Endometrium (tissue), 2 donors: Measurements from ENCODE around the gene NEK1.
A peak's percentile ranks its signal among the peaks of the same experiment; 100 is the strongest.
"Not testable (repeated sequence)": the region's sequence is repeated elsewhere in the genome, so short reads cannot be mapped to it uniquely, and the experiment has no call there.

Experiments used
- FAIRE-seq: peaks from 2 replicates; lab custom pipeline; 2012; peaks lifted over from hg19 to GRCh38; lab: Jason Lieb, UNC
- donor health status: control.
- donor health status: control.

Gene NEK1

DNA sequence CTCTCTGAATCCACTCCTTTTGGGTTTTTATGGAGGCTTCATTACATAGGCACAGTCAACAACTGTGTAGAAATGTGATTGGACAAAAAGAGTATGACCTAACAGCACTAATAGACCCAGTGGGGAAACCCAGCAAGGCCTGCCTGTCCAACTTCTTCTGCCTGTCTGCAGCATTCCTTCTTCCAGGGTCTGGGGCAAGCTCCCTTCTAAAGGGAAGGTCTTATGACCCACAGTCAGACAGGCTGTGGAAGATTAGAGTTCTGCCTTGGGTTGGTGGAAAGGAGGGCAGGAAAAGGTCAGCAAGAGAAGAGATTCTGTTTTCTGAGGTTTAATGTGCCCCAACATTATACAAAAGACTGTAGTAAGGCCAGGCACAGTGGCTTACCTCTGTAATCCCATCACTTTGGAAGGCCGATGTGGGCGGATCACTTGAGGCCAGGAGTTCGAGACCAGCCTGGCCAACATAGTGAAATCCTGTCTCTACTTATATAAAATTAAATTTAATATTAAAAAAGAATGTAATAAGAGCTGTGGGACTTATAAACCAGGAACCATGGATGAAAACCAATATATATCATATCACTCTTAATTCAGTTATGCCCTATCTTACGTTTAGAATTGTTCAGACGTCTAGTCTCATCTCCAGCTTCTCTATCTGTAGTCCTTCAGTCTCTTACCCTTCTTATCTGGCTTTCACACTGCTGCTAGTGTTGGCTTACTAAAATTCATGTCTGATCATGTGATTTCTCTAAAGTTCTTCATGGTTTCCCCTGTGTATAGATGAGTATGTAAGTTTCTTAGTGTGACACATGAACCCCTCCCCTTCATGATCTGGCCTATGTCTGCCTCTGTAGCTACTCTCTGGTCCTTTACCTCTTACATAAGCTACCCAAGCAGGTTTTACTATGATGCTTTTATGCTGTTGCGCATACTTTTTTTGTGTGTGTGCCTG is 14.2 kb upstream of the NEK1 start:
- FAIRE-seq = no peak

DNA sequence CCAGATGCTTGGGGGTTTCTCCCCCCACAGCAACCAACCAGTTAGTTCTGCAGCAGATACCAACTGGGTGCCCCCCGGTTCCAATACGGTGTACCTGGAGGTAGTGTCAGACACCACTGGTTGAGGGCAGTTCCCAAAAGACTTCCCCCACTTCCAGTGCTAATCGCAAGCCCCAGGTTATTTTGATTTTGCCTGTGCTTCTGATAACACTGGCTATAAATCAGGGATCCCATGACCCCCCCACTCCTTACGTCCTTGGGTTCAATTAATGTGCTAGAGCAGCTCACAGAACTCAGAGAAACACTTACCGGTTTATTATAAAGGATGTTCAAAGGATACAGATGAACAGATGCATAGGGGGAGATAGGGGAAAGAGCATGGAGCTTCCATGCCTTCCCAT is 13.5 kb upstream of the NEK1 start:
- FAIRE-seq = no peak

DNA sequence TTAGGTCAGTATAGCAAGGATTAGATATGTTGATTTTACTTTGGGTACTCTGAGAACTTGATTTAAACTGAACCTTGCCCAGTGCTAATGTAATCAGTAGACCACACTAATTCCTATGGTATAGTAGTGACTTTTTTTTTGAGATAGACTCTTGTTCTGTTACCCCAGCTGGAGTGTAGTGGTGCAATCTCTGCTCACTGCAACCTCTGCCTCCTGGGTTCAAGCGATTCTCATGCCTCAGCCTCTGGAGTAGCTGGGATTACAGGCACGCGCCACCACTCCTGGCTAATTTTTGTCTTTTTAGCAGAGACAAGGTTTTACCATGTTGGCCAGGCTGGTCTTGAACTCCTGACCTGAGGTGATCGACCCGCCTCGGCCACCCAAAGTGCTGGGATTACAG is 11.6 kb upstream of the NEK1 start:
- not testable (repeated sequence) for FAIRE-seq

DNA sequence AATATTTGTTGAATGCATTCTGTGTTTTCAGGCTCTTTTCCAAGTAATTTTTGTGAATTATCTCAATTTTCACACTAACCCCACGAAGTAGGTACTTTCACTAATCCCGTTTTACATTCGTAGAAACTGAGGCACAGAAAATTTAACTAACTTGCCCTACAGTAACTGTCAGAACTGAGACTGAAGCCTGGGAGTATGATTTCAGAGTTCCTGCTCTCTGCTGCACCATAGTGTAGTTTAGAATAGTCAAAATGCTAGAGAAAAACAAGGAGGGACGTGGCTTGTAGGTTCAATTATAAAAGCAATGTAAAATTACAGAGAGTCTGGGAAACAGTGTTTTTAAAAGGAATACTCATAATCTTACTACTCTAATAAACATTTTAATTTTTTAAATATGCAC is 10.2 kb upstream of the NEK1 start:
- FAIRE-seq = no peak

DNA sequence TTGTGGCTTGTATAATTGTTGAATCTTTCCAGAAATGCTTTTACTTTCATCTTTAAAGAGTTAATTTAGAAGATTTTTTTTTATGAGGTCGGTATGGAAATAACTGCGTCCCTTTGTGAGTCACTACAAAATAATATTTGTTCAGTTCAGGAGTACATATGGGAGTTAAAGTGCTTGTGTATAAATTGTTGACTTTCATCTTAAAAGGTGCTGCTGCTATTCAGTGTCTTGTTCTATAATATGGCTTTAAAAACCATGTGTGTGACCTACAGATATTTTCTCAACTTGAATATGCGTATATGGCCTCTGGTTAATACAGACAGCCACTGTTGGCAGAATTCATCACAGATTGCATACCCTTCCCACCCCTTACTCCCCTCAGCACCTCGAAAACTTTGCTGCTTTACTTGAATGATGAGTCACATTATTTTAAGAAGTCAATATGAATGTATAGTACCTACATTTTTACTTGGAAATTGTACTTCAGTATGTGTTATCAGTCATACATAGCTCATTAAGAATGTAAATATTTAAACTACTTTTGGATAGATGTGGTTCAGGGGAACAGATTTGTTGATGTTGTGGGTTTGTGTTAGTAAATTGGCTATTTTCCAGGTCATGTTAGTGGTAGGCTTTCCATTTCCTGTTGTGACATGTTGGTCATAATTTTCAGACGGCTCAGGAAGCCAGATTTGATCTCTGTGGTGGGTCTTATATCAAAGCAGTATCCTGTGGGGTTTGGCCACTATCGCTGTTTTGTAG is 9.5 kb upstream of the NEK1 start:
- no peak for FAIRE-seq

DNA sequence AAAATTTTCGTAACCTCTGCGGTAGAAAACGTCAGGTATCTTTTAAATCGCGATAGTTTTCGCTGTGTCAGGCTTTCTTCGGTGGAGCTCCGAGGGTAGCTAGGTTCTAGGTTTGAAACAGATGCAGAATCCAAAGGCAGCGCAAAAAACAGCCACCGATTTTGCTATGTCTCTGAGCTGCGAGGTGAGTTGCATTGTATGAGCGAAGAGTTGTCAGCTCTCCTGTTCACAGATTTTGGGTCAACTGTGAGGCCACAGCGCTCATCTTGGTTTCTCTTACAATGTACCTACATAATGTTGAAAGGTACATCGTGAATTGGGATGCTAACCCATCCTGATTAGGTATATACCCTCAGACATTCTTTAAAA is 8.5 kb upstream of the NEK1 start:
- FAIRE-seq = no peak

DNA sequence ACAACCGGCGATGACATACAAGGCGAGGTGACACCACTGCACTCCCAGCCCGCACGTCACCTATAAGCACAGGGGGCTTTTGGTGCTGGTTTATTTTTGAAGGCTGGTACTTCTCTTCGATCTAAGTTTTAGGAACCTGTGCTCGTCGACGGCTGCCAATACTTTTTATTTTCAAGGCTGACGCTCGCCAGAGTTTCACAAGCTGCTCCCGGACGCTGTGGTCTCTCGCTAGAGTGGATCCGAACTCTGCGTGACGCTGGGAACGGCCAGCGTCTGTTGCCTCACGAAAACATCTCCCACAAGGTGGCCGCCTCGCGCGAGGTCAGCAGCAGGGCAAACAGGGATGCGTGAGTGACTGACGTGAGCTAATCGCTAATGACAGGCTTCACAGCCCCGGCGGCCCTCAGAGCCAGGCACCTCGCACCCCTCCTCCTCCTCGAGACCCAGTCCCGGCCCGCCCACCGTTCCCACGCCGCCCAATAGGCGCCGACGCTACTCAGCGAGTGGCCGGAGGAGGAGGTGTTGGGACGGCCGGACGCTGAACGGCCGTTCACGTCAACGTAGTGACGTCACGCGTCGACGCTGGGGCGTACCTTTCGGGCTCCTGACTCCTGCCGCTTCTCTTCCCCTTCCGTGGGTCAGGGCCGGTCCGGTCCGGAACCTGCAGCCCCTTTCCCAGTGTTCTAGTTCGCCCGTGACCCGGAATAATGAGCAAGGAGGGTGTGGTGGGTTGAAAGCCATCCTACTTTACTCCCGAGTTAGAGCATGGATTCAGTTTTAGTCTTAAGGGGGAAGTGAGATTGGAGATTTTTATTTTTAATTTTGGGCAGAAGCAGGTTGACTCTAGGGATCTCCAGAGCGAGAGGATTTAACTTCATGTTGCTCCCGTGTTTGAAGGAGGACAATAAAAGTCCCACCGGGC is 7.8 kb upstream of the NEK1 start, which contains the start of gene CLCN3:
TSS of gene CLCN3 (plus strand) at position 621 of the 922 bp plus-strand sequence. CDS start 15,351 bp downstream, outside the sequence.
- peak; percentile 93 for FAIRE-seq

DNA sequence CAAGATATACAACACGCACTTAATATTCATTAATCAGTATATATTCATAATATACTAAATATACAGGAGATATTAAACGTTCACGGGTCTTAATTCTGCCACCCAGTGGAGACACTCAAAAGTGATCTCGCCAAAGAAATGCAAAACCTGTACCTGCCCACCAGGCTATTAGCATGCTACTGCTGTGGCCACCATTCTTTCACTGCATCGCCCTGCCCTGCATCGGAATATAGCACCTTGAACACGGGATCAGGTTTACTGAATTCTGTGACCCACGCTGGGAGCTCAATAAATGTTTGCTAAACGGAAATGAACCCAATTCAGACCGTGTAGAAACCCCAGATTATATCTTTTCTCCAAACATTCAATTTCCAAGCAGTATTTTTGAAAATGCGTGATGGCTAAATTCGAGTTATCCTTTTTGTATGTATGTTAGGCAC is 7.2 kb upstream of the NEK1 start:
- no peak for FAIRE-seq

DNA sequence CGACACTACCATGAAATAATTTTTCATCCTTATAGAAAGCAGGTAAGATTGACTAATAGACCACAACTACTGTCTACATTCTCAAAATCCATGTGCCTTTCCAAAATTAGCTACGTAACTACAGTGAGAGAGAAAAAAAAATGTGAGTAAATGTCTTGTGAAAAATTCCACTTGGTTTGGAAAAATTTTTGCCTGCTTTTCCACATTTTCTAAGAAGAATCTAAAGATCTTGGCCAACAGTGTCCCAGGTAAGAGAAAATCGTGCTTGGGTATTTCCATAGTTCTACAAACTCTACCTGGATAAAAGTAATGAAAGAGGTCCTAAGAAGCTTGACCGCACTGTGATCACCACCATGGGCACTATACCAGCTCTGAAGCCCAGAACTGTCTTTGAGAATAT is 6.6 kb upstream of the NEK1 start:
- FAIRE-seq = no peak

DNA sequence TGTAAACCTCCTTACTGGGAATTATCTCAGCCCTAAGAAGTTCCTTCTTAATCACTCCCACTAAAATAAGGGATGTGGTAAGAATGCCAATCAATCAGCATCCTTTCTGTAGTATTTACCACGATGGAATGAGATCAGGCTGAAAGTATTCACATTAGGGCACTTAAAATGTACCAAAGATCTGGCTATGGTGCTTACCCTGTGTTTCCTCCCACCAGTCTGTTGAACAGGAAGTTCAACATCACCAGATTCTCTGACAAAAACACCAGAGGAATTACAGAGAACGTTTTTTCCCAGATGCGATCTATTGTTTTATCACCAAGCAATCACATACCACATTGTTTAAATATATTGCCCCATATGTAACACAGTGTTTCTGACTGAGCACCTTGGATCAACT is 5.9 kb upstream of the NEK1 start:
- no peak for FAIRE-seq

DNA sequence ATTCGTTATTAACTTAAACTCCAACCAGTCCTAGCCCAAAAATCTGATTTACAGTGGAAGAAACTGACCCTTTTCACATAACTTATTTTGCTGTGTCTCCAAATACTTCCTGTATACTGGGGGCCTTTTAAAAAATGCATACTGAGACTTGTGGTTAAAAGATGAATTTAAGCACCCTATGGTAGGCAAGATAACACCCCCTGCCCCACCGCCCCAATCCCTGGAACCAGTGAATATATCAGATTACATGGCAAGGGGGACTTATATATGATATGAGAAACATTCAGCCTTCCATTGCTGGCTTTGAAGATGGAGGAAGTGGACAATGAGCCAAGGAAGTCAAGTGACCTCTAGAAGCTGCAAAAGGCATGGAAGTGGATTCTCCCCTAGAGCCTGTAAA is 4.9 kb upstream of the NEK1 start:
- no peak for FAIRE-seq

DNA sequence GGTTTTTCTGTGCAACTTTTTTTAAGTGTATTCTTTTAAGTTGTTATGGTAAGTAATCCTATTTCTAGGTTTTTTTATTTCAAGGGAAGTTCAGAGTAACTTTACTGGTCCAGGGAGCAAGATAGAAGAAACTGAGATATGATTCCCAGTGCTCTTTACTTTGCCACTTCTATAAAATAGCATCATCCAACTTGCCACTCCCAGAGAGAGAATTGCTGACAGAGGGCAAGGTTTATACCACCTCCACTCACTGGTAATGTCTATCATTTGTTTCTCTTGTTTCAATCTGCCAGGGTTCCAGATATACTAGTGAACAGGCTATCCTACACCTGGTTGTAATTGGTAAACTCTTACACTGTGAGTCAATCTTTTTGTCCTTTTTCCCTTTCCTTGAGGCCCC is 4.5 kb upstream of the NEK1 start:
- FAIRE-seq = no peak

DNA sequence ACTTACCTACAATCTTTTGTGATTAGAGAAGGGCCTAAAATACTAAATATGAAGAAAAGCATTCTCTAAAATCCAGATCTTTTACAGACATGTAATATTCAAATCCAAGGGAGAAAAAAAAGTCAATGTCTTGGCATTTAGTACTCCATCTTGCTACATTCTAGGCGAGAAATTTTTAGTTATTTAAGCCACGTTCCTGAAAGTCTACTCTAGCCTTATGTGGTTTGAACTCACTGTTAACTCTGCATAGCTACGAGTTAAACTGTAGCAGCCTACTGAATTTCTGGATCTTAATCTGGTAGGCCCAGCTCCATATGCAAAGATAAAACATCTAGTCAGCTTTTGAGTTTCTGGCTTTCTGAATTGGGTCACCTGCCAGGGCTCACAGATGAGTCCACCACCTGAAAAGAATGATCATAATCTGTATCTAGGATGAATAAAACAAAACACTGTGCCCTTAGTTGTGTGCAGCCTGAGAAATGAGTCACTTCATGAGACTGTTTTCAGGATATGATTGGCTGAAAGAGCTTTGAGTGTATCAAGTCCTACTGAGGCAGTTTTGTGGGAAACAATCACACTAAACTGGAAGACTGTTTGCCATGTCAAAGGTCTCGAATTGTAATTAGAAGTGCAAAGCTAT is 3.2 kb upstream of the NEK1 start:
- FAIRE-seq = no peak

DNA sequence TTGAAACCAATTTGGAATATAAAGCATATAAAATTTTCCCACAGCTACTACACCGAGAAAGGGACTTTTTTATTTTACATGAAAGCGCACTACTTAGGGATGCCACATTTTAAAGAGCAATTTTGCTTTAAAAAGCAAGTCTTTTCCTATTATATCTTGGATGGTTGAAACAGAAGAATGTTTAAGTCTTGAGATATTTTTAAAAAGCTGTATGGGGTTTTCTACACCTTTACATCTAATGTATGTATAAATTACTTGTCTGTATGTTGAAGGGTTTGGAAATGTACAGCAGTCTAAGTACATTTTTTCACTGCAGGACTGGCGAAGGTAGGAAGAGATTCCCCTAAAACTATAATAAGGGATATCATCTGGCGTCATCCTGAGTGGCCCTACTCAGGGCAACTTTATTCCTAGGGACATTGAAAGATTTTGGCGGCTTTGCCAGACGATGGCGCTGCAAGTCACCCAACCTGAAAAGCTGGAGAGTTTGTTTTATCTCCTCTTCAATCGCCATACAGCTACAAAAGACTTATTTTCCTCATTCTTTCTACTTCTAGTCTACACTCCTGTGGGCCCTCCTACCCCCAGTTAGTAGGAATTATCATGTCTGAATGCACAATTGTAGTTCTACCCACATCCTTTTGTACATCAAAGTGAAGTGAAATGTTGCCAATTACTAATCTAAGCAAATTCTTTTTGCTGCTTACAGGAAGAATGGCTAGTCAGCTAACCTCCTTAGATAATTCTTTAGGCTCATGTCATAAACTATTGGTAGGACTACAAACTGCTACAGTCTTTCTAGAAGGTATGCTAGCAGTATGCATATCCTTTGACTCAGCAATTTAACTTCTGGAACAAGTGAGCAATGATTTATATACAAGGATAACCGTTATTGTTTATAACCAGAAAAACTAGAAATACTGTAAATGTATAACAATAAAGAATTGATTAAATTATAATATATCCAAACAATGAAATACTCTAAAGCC is 782 bp upstream of the NEK1 start:
- no peak for FAIRE-seq

DNA sequence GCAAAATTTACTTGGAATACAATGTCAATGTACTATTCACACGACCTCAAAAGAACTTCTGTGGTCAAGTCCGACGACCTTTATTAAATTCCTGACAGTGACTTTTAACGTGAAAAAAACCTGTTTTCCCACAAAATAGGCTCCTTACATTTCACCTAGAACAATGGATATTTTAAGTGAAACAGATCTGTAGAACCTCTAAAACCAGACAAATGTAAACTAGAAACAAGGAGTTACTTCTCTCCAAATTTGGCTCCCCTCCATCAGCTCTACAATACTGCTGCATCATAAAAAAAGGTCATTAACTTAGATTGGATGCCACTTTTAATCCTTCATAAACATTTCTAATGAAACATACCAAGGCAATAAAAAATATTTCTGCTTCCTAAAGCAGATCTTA is 1.2 kb downstream of the NEK1 start:
- FAIRE-seq = no peak

DNA sequence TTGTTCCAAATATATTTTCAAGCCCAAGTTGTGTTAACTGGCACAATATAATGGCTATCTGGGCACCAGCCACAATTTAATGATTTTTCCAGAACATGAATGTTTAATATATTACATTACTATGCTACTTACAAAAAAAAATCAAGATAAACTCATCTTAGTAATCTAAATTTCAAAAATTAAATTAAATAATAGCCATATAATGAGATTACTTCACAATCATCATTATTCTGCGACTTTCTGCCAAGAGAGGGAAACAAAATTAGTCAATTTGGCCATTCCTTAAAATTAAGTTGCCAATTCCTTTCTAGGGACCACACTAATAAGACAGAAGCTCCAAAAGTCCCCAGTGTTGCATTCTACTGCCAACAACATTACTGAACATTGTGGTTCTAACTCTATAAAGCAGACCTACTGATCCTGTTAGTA is 7.5 kb downstream of the NEK1 start:
- no peak for FAIRE-seq

DNA sequence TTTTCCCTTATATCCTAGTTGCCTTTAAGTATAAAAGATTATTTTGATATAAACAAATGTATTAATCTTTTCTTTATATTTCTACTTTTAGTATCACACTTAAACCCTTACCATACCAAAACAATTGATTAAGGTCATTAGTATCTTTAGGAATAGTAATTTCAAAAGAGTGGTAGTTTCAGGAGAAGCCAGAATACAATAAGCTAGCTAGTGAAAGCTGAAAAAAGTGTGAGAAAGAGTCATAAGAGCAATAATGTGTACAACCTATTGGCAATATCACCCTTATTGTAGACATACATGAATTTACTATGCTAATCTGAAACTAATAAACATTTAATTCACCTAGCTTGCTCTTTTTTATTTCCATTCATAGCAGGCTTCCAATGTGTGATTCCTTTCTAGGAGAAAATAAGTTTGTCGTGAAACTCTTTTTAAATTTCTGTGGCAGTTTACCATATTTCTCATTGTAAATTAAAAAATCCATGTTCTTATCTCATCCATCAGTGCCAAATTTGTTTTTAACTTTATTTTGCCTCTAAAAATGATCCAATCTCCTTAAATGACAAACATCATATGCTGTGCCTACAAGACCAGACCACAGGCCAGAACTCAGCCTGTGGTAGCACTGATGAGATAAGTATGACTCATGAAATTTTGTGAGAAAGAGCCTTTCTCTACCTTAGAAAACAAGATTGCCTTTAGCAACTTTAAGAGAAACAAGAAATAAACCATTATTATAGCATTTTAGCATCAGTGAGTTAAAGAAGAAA is 8.1 kb downstream of the NEK1 start:
- no peak for FAIRE-seq

DNA sequence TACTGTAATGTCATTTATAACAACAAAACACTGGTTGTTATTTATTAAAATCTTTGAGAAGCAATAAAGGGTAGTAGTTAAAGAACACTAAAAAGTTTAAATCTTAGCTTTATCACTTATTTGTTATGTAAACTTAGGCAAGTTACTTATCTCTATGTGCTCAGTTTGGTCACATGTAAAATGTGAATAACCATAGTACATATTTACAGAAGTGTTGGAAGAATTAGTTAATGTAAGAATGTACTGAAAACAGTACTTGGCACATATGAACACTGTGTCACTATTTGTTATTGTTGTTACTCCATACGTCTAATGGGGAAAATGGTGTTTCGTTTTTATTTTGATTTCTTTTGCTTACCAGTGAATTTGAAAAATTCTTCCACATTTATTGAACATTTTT is 9.1 kb downstream of the NEK1 start:
- no peak for FAIRE-seq

DNA sequence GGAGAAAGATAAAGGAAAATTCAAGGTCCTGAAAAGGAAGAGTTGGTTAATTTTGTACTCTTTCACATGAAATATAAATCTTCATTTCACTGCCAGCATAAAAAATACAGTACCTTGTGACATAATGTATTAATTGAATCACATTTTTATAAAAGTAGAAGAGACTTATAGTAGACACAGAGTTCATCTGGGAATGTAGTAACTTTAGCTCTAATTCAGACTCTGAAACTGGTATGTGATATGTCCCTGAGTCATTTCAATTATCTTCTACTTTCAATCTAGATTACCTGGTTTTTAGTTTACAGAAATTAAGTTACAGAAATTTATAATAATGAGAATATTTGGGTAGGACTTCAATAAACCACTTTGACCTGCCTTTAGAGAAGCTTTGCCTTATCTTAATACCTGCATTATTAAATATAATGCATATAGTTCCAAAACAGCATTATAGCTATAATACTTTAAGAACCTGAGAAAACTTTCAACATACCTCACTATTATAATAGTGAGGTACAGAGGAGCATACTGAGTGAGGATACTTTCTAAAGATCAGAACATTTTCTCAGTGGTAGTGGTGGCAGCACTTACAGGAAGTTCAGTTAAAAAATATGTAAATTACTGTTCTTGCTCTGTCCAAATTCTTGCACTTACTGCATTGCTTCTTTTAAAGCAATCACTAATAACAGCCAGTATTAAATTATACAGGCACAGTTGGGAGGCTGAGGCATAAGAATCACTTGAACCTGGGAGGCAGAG is 11.2 kb downstream of the NEK1 start:
- no peak for FAIRE-seq
